Naive B cell (primary cell): ENCODE results near the gene RPRD2. TPM values are rescaled to one million over a fixed set of nuclear protein-coding genes. Genes with fewer than 3 reads are reported as not detected.

Source experiments
- ATAC-seq, 2 donors: fragments of 150-1000 bp; cut with Tn5 transposase; 2 replicates each; pipeline ENCODE4 v1.10.0; 2021; ENCODE audit warnings: low read depth in 2 of 2, mild to moderate bottlenecking in 2 of 2, moderate library complexity in 2 of 2
- DNase-seq: peaks from one replicate; pipeline ENCODE4 v3.0.0; 2022
- H3K27ac Mint-ChIP-seq, 6 donors: one replicate each; pipeline ENCODE4 v1.8.0; 2020 to 2022; ENCODE audit warnings: mild to moderate bottlenecking in 6 of 6, mixed read lengths in 6 of 6, moderate library complexity in 5 of 6, inconsistent platforms in 2 of 6
- H3K27me3 Mint-ChIP-seq, 3 donors: one replicate each; pipeline ENCODE4 v1.8.0; 2021 to 2022; ENCODE audit warnings: mixed read lengths in 3 of 3, mild to moderate bottlenecking in 1 of 3
- H3K36me3 Mint-ChIP-seq, 2 donors: one replicate each; pipeline ENCODE4 v1.8.0; 2020 to 2022; ENCODE audit warnings: mixed read lengths in 2 of 2, inconsistent platforms in 1 of 2, mild to moderate bottlenecking in 1 of 2
- H3K4me1 Mint-ChIP-seq, 3 donors: one replicate each; pipeline ENCODE4 v1.8.0; 2020 to 2022; ENCODE audit warnings: mixed read lengths in 3 of 3, inconsistent platforms in 1 of 3, mild to moderate bottlenecking in 1 of 3, moderate library complexity in 1 of 3
- H3K4me3 Mint-ChIP-seq, 8 donors: one replicate each; pipeline ENCODE4 v1.8.0; 2020 to 2022; ENCODE audit warnings: mild to moderate bottlenecking in 8 of 8, mixed read lengths in 8 of 8, moderate library complexity in 8 of 8, inconsistent platforms in 2 of 8
- H3K9me3 Mint-ChIP-seq, 7 donors: one replicate each; pipeline ENCODE4 v1.8.0; 2020 to 2022; ENCODE audit warnings: mixed read lengths in 7 of 7, mild to moderate bottlenecking in 5 of 7, inconsistent platforms in 2 of 7, moderate library complexity in 1 of 7
- polyA plus RNA-seq, 6 donors: library from polyadenylated mRNA; unstranded; fragments of 300-500 nt; fragmentation: Illumina TruSeq; gene quantifications; one replicate each; pipeline ENCODE4 v1.2.3, GENCODE V29; 2021; ENCODE audit warnings: low read depth in 6 of 6

The RPRD2 gene
- polyA plus RNA-seq, 6 donors from 2014 or later = 2.6 to 49.9 (median 28.6) TPM

DNA sequence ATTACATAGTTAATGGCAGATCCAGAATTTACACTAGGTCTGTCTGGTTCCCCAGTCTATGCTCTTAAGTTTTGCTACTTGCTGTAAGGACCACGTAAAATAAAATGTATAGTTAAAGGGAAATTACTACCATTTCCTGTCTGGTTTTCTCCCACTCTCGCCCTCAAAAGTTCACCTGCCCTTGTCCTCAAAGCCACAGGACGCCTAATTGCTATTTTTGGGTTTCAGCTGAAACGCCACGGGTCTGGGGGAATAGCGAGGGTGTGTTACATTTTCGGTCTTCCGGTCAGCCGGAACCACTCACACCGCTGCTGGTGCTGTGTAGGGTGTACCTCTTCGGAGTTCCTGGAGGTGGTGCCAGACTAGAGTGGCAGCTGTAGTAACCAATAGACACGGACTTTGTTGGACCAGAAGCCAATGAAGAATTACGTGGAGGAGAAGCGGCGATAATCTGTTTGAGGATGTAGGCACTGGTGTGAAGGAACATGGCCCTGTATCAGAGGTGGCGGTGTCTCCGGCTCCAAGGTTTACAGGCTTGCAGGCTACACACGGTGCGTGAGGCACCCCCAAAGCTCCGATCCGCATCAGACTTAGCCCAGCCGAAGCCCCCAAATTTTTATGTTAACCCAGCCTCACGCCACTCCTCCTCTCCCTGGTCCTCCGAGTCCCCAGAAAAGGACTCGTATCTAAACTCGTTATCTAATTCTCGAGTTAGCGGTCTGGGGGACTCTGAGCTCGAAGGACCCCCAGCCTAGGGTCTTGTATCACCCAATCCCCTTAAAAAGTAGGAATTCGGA is 123.2 kb downstream of the RPRD2 start, which contains the start of gene TARS2:
Gene TARS2 (plus strand): TSS at position 454 of the 797 bp plus-strand sequence. CDS start 32 bp downstream, at position 486.
- H3K4me1 Mint-ChIP-seq = peaks cover 16 to 25% (median 22%) of the 10 kb centered on the region in 3 donors
- ATAC-seq = peak; percentile 98 to 99
- no peaks in the 10 kb centered on the region for H3K27me3 Mint-ChIP-seq
- no peaks in the 10 kb centered on the region for H3K9me3 Mint-ChIP-seq
- H3K36me3 Mint-ChIP-seq = peaks cover 18 to 22% of the 10 kb centered on the region in 2 donors
- peak within 1 kb of the TSS; percentile 95 to 100 (median 98) for H3K4me3 Mint-ChIP-seq
- DNase-seq = peak; percentile 96
- peak within 1 kb of the TSS; percentile 97 to 99 (median 99) for H3K27ac Mint-ChIP-seq

- ATAC-seq (no peak), DNase-seq (no peak)
- Mint-ChIP-seq H3K27me3 (no peaks in the 10 kb centered on the region), H3K36me3 (peaks cover 18 to 22% of the 10 kb centered on the region in 2 donors), H3K4me3 (peak overlapping the region; percentile 95 to 100 (median 98)), H3K9me3 (no peaks in the 10 kb centered on the region), H3K4me1 (peaks cover 16 to 25% (median 22%) of the 10 kb centered on the region in 3 donors), H3K27ac (peak overlapping the region; percentile 97 to 99 (median 99))
Observed at GRCh38 chr1:150487763-150488115, 123.8 kb downstream of the RPRD2 start.

GRCh38 chr1:150493175-150493574 is 129.2 kb downstream of the RPRD2 start:
- Mint-ChIP-seq H3K27me3 (no peaks in the 10 kb centered on the region), H3K9me3 (no peaks in the 10 kb centered on the region), H3K4me1 (peaks cover 7 to 16% (median 10%) of the 10 kb centered on the region in 3 donors), H3K4me3 (no peak overlapping the region), H3K27ac (no peak overlapping the region), H3K36me3 (peaks cover 18 to 31% of the 10 kb centered on the region in 2 donors)
- ATAC-seq = no peak
- no peak for DNase-seq

- no peaks in the 10 kb centered on the region for H3K9me3 Mint-ChIP-seq
- H3K27ac Mint-ChIP-seq = peak overlapping the region in 1 of 6 donors; percentile 35
- ATAC-seq (no peak), DNase-seq (no peak)
- no peak overlapping the region for H3K4me3 Mint-ChIP-seq
- H3K27me3 Mint-ChIP-seq = no peaks in the 10 kb centered on the region
- H3K36me3 Mint-ChIP-seq = peaks cover 8 to 40% of the 10 kb centered on the region in 2 donors
- peaks cover 0 to 4% (median 0%) of the 10 kb centered on the region in 3 donors for H3K4me1 Mint-ChIP-seq
Observed at GRCh38 chr1:150498342-150498741, 134.4 kb downstream of the RPRD2 start.

DNA sequence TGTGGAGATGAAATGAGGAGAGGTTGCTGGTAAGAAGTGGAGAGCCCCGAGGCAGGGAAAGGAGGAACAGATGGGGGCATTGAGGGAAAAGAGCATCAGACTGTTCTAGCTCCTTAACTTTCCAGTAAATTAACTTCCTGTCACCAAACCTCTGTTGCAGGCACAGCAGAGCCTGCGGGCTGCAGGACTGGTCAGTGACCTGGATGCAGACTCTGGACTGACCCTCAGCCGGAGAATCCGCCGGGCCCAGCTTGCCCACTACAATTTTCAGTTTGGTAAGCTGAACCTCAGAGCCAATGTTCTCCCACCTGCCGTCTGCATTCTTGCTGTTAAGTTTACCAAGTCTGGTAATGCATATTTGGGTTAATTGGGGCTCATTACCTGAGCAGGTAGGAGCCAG is 141.5 kb downstream of the RPRD2 start:
- no peaks in the 10 kb centered on the region for H3K9me3 Mint-ChIP-seq
- DNase-seq = no peak
- H3K27ac Mint-ChIP-seq = no peak overlapping the region
- peaks cover 0 to 7% (median 6%) of the 10 kb centered on the region in 3 donors for H3K4me1 Mint-ChIP-seq
- H3K4me3 Mint-ChIP-seq = no peak overlapping the region
- no peaks in the 10 kb centered on the region for H3K27me3 Mint-ChIP-seq
- H3K36me3 Mint-ChIP-seq = peaks cover 12 to 34% of the 10 kb centered on the region in 2 donors
- ATAC-seq = no peak

GRCh38 chr1:150507912-150508864 is 144.2 kb downstream of the RPRD2 start, which contains the start of gene ECM1:
ECM1 (plus strand) TSS chr1:150508109; CDS start chr1:150508210, 101 bp downstream.
- peak within 1 kb of the TSS in 4 of 6 donors; percentile 46 to 80 (median 58) for H3K27ac Mint-ChIP-seq
- no peak for ATAC-seq
- H3K9me3 Mint-ChIP-seq = no peaks in the 10 kb centered on the region
- peaks cover 8 to 27% of the 10 kb centered on the region in 2 donors for H3K36me3 Mint-ChIP-seq
- no peak for DNase-seq
- H3K4me1 Mint-ChIP-seq = peaks cover 0 to 13% (median 11%) of the 10 kb centered on the region in 3 donors
- H3K27me3 Mint-ChIP-seq = no peaks in the 10 kb centered on the region
- H3K4me3 Mint-ChIP-seq = no peak within 1 kb of the TSS

DNA sequence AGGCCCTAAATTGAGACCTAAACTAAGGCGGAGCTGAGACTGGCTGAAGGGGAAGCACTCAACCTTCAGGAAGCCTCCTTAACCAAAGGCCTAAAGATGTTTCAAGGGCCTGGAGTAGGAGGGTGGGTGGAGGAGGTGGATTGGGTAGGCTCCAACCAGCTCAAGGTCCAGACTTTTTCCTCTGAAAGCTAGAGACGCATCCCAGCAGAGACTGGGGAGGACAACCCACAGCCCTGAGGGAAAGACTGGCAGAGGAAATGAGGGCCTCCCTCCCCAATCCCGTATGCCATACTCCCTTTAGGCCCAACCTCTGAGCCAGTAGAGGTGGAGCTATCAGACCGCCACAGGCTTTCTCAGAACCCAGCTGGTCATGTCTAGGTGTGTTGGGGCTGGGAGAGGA is 145.0 kb downstream of the RPRD2 start:
- H3K4me1 Mint-ChIP-seq = peaks cover under 1 to 13% (median 11%) of the 10 kb centered on the region in 3 donors
- H3K4me3 Mint-ChIP-seq = no peak overlapping the region
- peaks cover 8 to 23% of the 10 kb centered on the region in 2 donors for H3K36me3 Mint-ChIP-seq
- DNase-seq (no peak), ATAC-seq (no peak)
- H3K27ac Mint-ChIP-seq = peak overlapping the region in 2 of 6 donors; percentile 42 to 47
- H3K9me3 Mint-ChIP-seq = no peaks in the 10 kb centered on the region
- H3K27me3 Mint-ChIP-seq = no peaks in the 10 kb centered on the region

GRCh38 chr1:150511551-150511950 is 147.6 kb downstream of the RPRD2 start:
- H3K27me3 Mint-ChIP-seq = no peaks in the 10 kb centered on the region
- ATAC-seq (no peak), DNase-seq (no peak)
- no peaks in the 10 kb centered on the region for H3K9me3 Mint-ChIP-seq
- H3K36me3 Mint-ChIP-seq = peaks cover 0 to 7% of the 10 kb centered on the region in 2 donors
- H3K27ac Mint-ChIP-seq = peak overlapping the region in 3 of 6 donors; percentile 26 to 84 (median 53)
- peak overlapping the region in 2 of 8 donors; percentile 68 to 84 for H3K4me3 Mint-ChIP-seq
- peaks cover 14 to 30% (median 26%) of the 10 kb centered on the region in 3 donors for H3K4me1 Mint-ChIP-seq

DNA sequence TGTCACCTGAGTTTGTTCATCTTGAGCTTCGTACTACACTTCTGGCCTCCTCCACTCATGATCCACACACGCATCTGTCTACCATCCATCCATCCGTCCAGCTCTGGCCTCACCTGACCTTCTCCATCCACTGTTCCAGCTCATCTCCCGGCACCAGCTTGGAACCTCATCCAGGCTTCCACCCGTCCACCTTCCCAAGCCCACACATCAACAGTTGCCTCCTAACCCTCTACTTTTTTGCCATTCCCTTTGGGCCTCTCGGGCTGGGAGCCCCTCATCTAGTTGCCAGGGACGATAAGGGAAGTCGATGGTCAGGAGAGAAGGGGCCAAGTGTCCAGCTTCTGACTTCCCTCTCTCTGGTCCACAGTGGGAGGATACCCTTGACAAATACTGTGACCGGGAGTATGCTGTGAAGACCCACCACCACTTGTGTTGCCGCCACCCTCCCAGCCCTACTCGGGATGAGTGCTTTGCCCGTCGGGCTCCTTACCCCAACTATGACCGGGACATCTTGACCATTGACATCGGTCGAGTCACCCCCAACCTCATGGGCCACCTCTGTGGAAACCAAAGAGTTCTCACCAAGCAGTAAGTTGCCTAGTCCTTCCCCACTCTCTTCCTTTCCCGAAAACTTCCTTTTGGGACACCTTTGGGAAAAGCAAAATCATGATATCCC is 148.2 kb downstream of the RPRD2 start:
- H3K27ac Mint-ChIP-seq = peak overlapping the region in 2 of 6 donors; percentile 53 to 84
- no peaks in the 10 kb centered on the region for H3K9me3 Mint-ChIP-seq
- peak overlapping the region in 2 of 8 donors; percentile 62 to 84 for H3K4me3 Mint-ChIP-seq
- no peak for DNase-seq
- H3K4me1 Mint-ChIP-seq = peaks cover 20 to 35% (median 30%) of the 10 kb centered on the region in 3 donors
- no peak for ATAC-seq
- no peaks in the 10 kb centered on the region for H3K27me3 Mint-ChIP-seq
- peaks cover 0 to 7% of the 10 kb centered on the region in 2 donors for H3K36me3 Mint-ChIP-seq

DNA sequence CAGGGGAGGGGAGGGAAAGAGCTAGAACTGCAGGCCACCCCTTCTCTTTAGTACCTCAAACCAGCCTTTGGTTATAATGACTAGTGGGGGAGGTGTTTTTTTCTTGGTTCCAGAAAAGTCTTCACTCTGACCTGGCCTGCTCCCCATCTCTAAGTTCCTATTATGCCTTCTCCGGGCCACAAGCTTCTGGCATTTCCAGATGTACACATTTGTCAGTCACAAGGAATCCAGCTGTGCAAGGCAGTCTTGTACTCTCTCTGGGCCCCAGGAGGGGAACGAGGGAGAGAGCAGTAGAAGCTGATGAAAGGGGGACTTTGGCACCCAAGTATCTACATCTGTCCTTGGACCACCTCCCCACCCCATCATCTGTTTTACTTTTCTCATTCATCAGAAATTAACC is 148.9 kb downstream of the RPRD2 start:
- Mint-ChIP-seq H3K27ac (peak overlapping the region in 2 of 6 donors; percentile 47 to 74), H3K27me3 (no peaks in the 10 kb centered on the region), H3K4me3 (peak overlapping the region in 2 of 8 donors; percentile 62 to 84), H3K9me3 (no peaks in the 10 kb centered on the region), H3K36me3 (peaks cover 0 to 3% of the 10 kb centered on the region in 2 donors), H3K4me1 (peaks cover 27 to 43% (median 37%) of the 10 kb centered on the region in 3 donors)
- ATAC-seq = no peak
- no peak for DNase-seq

DNA sequence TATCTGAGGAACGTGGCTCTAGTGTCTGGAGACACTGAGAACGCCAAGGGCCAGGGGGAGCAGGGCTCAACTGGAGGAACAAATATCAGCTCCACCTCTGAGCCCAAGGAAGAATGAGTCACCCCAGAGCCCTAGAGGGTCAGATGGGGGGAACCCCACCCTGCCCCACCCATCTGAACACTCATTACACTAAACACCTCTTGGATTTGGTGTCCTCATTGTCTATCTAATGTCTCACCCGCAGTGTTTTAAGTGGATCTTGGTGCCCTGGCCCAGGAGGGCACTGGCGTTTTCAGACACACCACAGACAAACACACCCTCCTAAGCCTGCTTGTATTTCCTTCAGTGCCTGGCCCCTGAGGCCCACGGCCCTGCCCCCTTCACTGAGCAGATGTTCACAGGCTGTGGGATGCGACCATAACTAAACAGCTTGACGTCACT is 149.4 kb downstream of the RPRD2 start:
- peak overlapping the region in 3 of 6 donors; percentile 47 to 74 (median 60) for H3K27ac Mint-ChIP-seq
- DNase-seq (no peak), ATAC-seq (no peak)
- H3K36me3 Mint-ChIP-seq = no peaks in the 10 kb centered on the region
- peak overlapping the region in 3 of 8 donors; percentile 55 to 90 (median 84) for H3K4me3 Mint-ChIP-seq
- peaks cover 28 to 43% (median 37%) of the 10 kb centered on the region in 3 donors for H3K4me1 Mint-ChIP-seq
- no peaks in the 10 kb centered on the region for H3K9me3 Mint-ChIP-seq
- H3K27me3 Mint-ChIP-seq = no peaks in the 10 kb centered on the region

GRCh38 chr1:150514260-150514659 is 150.3 kb downstream of the RPRD2 start:
- Mint-ChIP-seq H3K4me1 (peaks cover 28 to 43% (median 37%) of the 10 kb centered on the region in 3 donors), H3K27ac (peak overlapping the region in 4 of 6 donors; percentile 6 to 95 (median 62)), H3K9me3 (no peaks in the 10 kb centered on the region), H3K27me3 (no peaks in the 10 kb centered on the region), H3K36me3 (no peaks in the 10 kb centered on the region), H3K4me3 (peak overlapping the region; percentile 74 to 96 (median 92))
- DNase-seq = no peak
- ATAC-seq = no peak
